ENCODE data around the gene RAB23. TPM values are rescaled to one million over a fixed set of nuclear protein-coding genes. Genes with fewer than 3 reads are reported as not detected.
A peak's percentile ranks its signal among the peaks of the same experiment; 100 is the strongest.

RAB23 gene
- total and polyA plus RNA-seq, 2 donors (not counting 3 experiments of a cell fraction or from before 2014, with no cell fraction given), result 3.4 to 9.4 TPM

GRCh38 chr6:57265755-57266221 is 43.7 kb upstream of the RAB23 start:
- H3K27me3 ChIP-seq (ENCODE audit: control insufficient read depth in 2 of 2, insufficient read depth in 2 of 2, low read length in 2 of 2), result peaks cover 0 to 3% of the 10 kb centered on the region in 2 experiments
- DNase-seq (ENCODE audit: low read depth, low spot score), result peak; percentile 74
- H3K4me3 ChIP-seq (replicated peaks in 1 of 3; ENCODE audit: insufficient read depth in 1 of 3, low read depth in 1 of 3, low read length in 3 of 3), result peak overlapping the region in 1 of 3 experiments; percentile 11
- no peaks in the 10 kb centered on the region for H3K9me3 ChIP-seq (replicated peaks; ENCODE audit: control insufficient read depth, insufficient read depth, low read length)
- H3K79me2 ChIP-seq (ENCODE audit: control insufficient read depth, insufficient read depth, low read length), result no peaks in the 10 kb centered on the region
- FAIRE-seq, result peak; percentile 79
- no peak overlapping the region for H3K9ac ChIP-seq (replicated peaks; ENCODE audit: extremely low read depth, insufficient read depth, low read length)
- ChIA-PET CTCF (interaction anchor here (1.1 to 2.7 kb wide), 5 partner anchors 13 to 361 kb away, joined by 3 to 22 read pairs (median 4); partner anchors contain the start of genes PRIM2 and RAB23), POLR2A (interaction anchor here (0.6 to 1.2 kb wide), 2 partner anchors 48 to 169 kb away, joined by 3 to 5 read pairs; no protein-coding TSS in a partner anchor)
- H4K20me1 ChIP-seq (replicated peaks; ENCODE audit: control insufficient read depth, extremely low read depth, insufficient read depth, low read length), result no peaks in the 10 kb centered on the region
- H2AFZ ChIP-seq (ENCODE audit: low read depth, low read length), result no peak overlapping the region
- BruUV-seq (replicated peaks), result no TSS peak
- dilution Hi-C loops (cut with MboI; ENCODE audit: extremely low pct_ligation_motif_present, low sequenced_read_pairs) (no loop called here), intact Hi-C loops (cut with micrococcal nuclease) (no loop called here)
- H3K36me3 ChIP-seq (ENCODE audit: control insufficient read depth in 2 of 2, extremely low read depth in 1 of 2, insufficient read depth in 2 of 2, low read length in 2 of 2), result no peaks in the 10 kb centered on the region
- no peaks in the 10 kb centered on the region for H3K9me1 ChIP-seq (replicated peaks; ENCODE audit: control insufficient read depth, extremely low read depth, insufficient read depth, low read length)
- peaks cover 26% of the 10 kb centered on the region for H3K4me1 ChIP-seq (ENCODE audit: control insufficient read depth, extremely low read depth, insufficient read depth, low read length)
- H3K4me2 ChIP-seq (ENCODE audit: insufficient read depth, low read length), result peak overlapping the region; percentile 62
- H3K27ac ChIP-seq (ENCODE audit: insufficient read depth, low read depth, low read length), result peak overlapping the region; percentile 50
- no peak for TF ChIP-seq MYC (IDR thresholded peaks at IDR 0.05; ENCODE audit: low read depth, low read length)
- no peak for TF ChIP-seq POLR2A (IDR thresholded peaks at IDR 0.05; ENCODE audit: low read depth, low read length)
- peak; percentile 23 for TF ChIP-seq JUN (IDR thresholded peaks at IDR 0.05; ENCODE audit: borderline replicate concordance, insufficient read depth, insufficient read length, low read depth)
- TF ChIP-seq POLR2AphosphoS5 (IDR thresholded peaks at IDR 0.05; ENCODE audit: insufficient read depth, low read depth, low read length), result no peak
- peak; percentile 65 for TF ChIP-seq FOS (IDR thresholded peaks at IDR 0.05; ENCODE audit: borderline replicate concordance, insufficient read depth, low read length)
- TF ChIP-seq EZH2 (IDR thresholded peaks at IDR 0.05; ENCODE audit: borderline replicate concordance, low read depth, low read length, severe bottlenecking), result no peak

GRCh38 chr6:57263739-57264138 is 41.6 kb upstream of the RAB23 start:
- H3K4me2 ChIP-seq (ENCODE audit: insufficient read depth, low read length), result no peak overlapping the region
- no peaks in the 10 kb centered on the region for H4K20me1 ChIP-seq (replicated peaks; ENCODE audit: control insufficient read depth, extremely low read depth, insufficient read depth, low read length)
- H3K9me3 ChIP-seq (replicated peaks; ENCODE audit: control insufficient read depth, insufficient read depth, low read length), result no peaks in the 10 kb centered on the region
- DNase-seq (ENCODE audit: low read depth, low spot score), result no peak
- H3K4me3 ChIP-seq (replicated peaks in 1 of 3; ENCODE audit: insufficient read depth in 1 of 3, low read depth in 1 of 3, low read length in 3 of 3), result no peak overlapping the region
- intact Hi-C loops (cut with micrococcal nuclease), result no loop called here
- peaks cover 0 to 3% of the 10 kb centered on the region in 2 experiments for H3K27me3 ChIP-seq (ENCODE audit: control insufficient read depth in 2 of 2, insufficient read depth in 2 of 2, low read length in 2 of 2)
- CTCF ChIA-PET, result interaction anchor here (3.6 kb wide), 1 partner anchor 53 kb away, joined by 12 read pairs; the partner anchor contains the start of gene PRIM2
- no peak overlapping the region for H2AFZ ChIP-seq (ENCODE audit: low read depth, low read length)
- no TSS peak for BruUV-seq (replicated peaks)
- POLR2A ChIA-PET, result no interaction called here
- FAIRE-seq, result no peak
- no peaks in the 10 kb centered on the region for H3K36me3 ChIP-seq (ENCODE audit: control insufficient read depth in 2 of 2, extremely low read depth in 1 of 2, insufficient read depth in 2 of 2, low read length in 2 of 2)
- TF ChIP-seq POLR2A (IDR thresholded peaks at IDR 0.05; ENCODE audit: low read depth, low read length) (no peak), MYC (IDR thresholded peaks at IDR 0.05; ENCODE audit: low read depth, low read length) (no peak), POLR2AphosphoS5 (IDR thresholded peaks at IDR 0.05; ENCODE audit: insufficient read depth, low read depth, low read length) (no peak), EZH2 (IDR thresholded peaks at IDR 0.05; ENCODE audit: borderline replicate concordance, low read depth, low read length, severe bottlenecking) (no peak), MAX (IDR thresholded peaks at IDR 0.05; ENCODE audit: insufficient read depth, insufficient read length) (no peak), CTCF (IDR thresholded peaks at IDR 0.05; ENCODE audit: extremely low read depth in 1 of 2, insufficient read depth in 1 of 2, low read depth in 1 of 2, low read length in 2 of 2) (no peak), GATA2 (IDR thresholded peaks at IDR 0.05; ENCODE audit: insufficient read depth, insufficient read length, low read depth, low read length) (no peak), JUN (IDR thresholded peaks at IDR 0.05; ENCODE audit: borderline replicate concordance, insufficient read depth, insufficient read length, low read depth) (no peak), FOS (IDR thresholded peaks at IDR 0.05; ENCODE audit: borderline replicate concordance, insufficient read depth, low read length) (no peak)
- H3K9me1 ChIP-seq (replicated peaks; ENCODE audit: control insufficient read depth, extremely low read depth, insufficient read depth, low read length), result no peaks in the 10 kb centered on the region
- H3K27ac ChIP-seq (ENCODE audit: insufficient read depth, low read depth, low read length), result no peak overlapping the region
- no peaks in the 10 kb centered on the region for H3K79me2 ChIP-seq (ENCODE audit: control insufficient read depth, insufficient read depth, low read length)
- no peak overlapping the region for H3K9ac ChIP-seq (replicated peaks; ENCODE audit: extremely low read depth, insufficient read depth, low read length)
- dilution Hi-C loops (cut with MboI; ENCODE audit: extremely low pct_ligation_motif_present, low sequenced_read_pairs), result no loop called here
- peaks cover 26% of the 10 kb centered on the region for H3K4me1 ChIP-seq (ENCODE audit: control insufficient read depth, extremely low read depth, insufficient read depth, low read length)
